CD14-positive monocyte (primary cell): ENCODE data around the gene ISY1. TPM values are rescaled to one million over a fixed set of nuclear protein-coding genes. Genes with fewer than 3 reads are reported as not detected.
A peak's percentile ranks its signal among the peaks of the same experiment; 100 is the strongest.

Source experiments
- DNase-seq, 3 donors: peaks; one replicate each; pipeline ENCODE4 v3.0.0-alpha.2; 2011 to 2022
- H2AFZ ChIP-seq: 2 replicates; pipeline ENCODE4 v1.6.0; 2012; ENCODE audit warnings: mild to moderate bottlenecking, low read depth, low read length, inconsistent platforms; ENCODE audit not compliant: insufficient read depth, poor library complexity, severe bottlenecking
- H3K27ac ChIP-seq, 2 donors: 1 replicate in 1 of 2; 2 replicates in 1 of 2; pipeline ENCODE4 v1.5.1; 2012 to 2013; ENCODE audit warnings: low read length in 2 of 2, control low read depth in 1 of 2, inconsistent platforms in 1 of 2, low read depth in 1 of 2, mild to moderate bottlenecking in 1 of 2
- H3K27me3 ChIP-seq, 2 donors: one replicate each; pipeline versions ENCODE4 v1.6.0 to v1.6.1; 2011 to 2013; ENCODE audit warnings: low read length in 2 of 2; ENCODE audit not compliant: control insufficient read depth in 2 of 2, insufficient read depth in 2 of 2
- H3K36me3 ChIP-seq, 2 donors: replicated peaks in 1 of 2; 1 replicate in 1 of 2; 2 replicates in 1 of 2; pipeline versions ENCODE4 v1.5.1 to v1.6.1; 2012 to 2013; ENCODE audit warnings: low read length in 2 of 2, control low read depth in 1 of 2, inconsistent platforms in 1 of 2, mild to moderate bottlenecking in 1 of 2; ENCODE audit not compliant: insufficient read depth in 2 of 2, control insufficient read depth in 1 of 2
- H3K4me1 ChIP-seq, 2 donors: 1 replicate in 1 of 2; 2 replicates in 1 of 2; pipeline versions ENCODE4 v1.5.1 to v1.6.1; 2012 to 2013; ENCODE audit warnings: low read length in 2 of 2, control low read depth in 1 of 2, inconsistent platforms in 1 of 2, mild to moderate bottlenecking in 1 of 2, moderate library complexity in 1 of 2; ENCODE audit not compliant: insufficient read depth in 2 of 2, control insufficient read depth in 1 of 2
- H3K4me2 ChIP-seq: replicated peaks from 2 replicates; pipeline ENCODE3; 2012; ENCODE audit warnings: low read length, moderate library complexity, mild to moderate bottlenecking; ENCODE audit not compliant: poor library complexity, severe bottlenecking; ENCODE audit errors: extremely low read depth
- H3K4me3 ChIP-seq, 3 experiments: fragments of 200-600 bp in 1 of 3; sonication (generic) in 1 of 3; replicated peaks in 1 of 3; 1 replicate in 2 of 3; 2 replicates in 1 of 3; pipeline ENCODE4 v1.5.1; 2011 to 2013; ENCODE audit warnings: low read length in 3 of 3, mild to moderate bottlenecking in 3 of 3, control low read depth in 2 of 3, low read depth in 2 of 3, inconsistent platforms in 1 of 3, moderate library complexity in 1 of 3
- H3K79me2 ChIP-seq: 2 replicates; pipeline ENCODE4 v1.6.0; 2012; ENCODE audit warnings: mild to moderate bottlenecking, control low read depth, inconsistent platforms, low read length, moderate library complexity; ENCODE audit not compliant: insufficient read depth
- H3K9ac ChIP-seq: 2 replicates; pipeline ENCODE4 v1.6.0; 2017; ENCODE audit warnings: low read length, mild to moderate bottlenecking; ENCODE audit not compliant: insufficient read depth, poor library complexity, severe bottlenecking
- H3K9me3 ChIP-seq, 2 donors: replicated peaks in 1 of 2; 1 replicate in 1 of 2; 2 replicates in 1 of 2; pipeline versions ENCODE4 v1.5.1 to v1.6.1; 2012 to 2013; ENCODE audit warnings: low read length in 2 of 2, control low read depth in 1 of 2; ENCODE audit not compliant: control insufficient read depth in 1 of 2, insufficient read depth in 1 of 2
- H4K20me1 ChIP-seq: 2 replicates; pipeline ENCODE4 v1.6.0; 2012; ENCODE audit warnings: mild to moderate bottlenecking, low read length, control low read depth, moderate library complexity; ENCODE audit not compliant: insufficient read depth
- H3K27ac Mint-ChIP-seq, 7 donors: one replicate each; pipeline ENCODE4 v1.8.0; 2020; ENCODE audit warnings: mild to moderate bottlenecking in 7 of 7, mixed read lengths in 7 of 7, moderate library complexity in 6 of 7, inconsistent platforms in 2 of 7
- H3K27me3 Mint-ChIP-seq, 3 donors: one replicate each; pipeline ENCODE4 v1.8.0; 2021 to 2022; ENCODE audit warnings: low read depth in 3 of 3, mild to moderate bottlenecking in 3 of 3, mixed read lengths in 3 of 3, moderate library complexity in 3 of 3, inconsistent platforms in 1 of 3
- H3K36me3 Mint-ChIP-seq, 2 donors: one replicate each; pipeline ENCODE4 v1.8.0; 2020; ENCODE audit warnings: mixed read lengths in 2 of 2, inconsistent platforms in 1 of 2, mild to moderate bottlenecking in 1 of 2
- H3K4me1 Mint-ChIP-seq: one replicate; pipeline ENCODE4 v1.8.0; 2020; ENCODE audit warnings: mild to moderate bottlenecking, mixed read lengths
- H3K4me3 Mint-ChIP-seq, 2 donors: one replicate each; pipeline ENCODE4 v1.8.0; 2020; ENCODE audit warnings: mild to moderate bottlenecking in 2 of 2, mixed read lengths in 2 of 2, moderate library complexity in 1 of 2
- H3K9me3 Mint-ChIP-seq, 7 donors: one replicate each; pipeline ENCODE4 v1.8.0; 2020 to 2022; ENCODE audit warnings: mixed read lengths in 7 of 7, mild to moderate bottlenecking in 6 of 7, moderate library complexity in 6 of 7, inconsistent platforms in 2 of 7
- CTCF ChIP-seq: fragments of 200-600 bp; IDR thresholded peaks from one replicate; pipeline ENCODE4 v1.8.0; 2022; ENCODE audit warnings: antibody characterized with exemption, mild to moderate bottlenecking
- WGBS: methylation state at CpG from one replicate; pipeline ENCODE4 v1.1.5; 2013; ENCODE audit warnings: missing lambda C conversion rate; ENCODE audit not compliant: insufficient coverage; 5-methylcytosine and 5-hydroxymethylcytosine counted together
- intact Hi-C, 2 donors: fragments of 100-400 bp; cut with micrococcal nuclease; formaldehyde crosslinking; loops; one replicate each; pipeline versions ENCODE4 v1.15.0 to v1.15.1; 2023
- polyA plus RNA-seq, 3 donors: library from polyadenylated mRNA; depleted of rRNA in 1 of 3; unstranded in 2 of 3; stranded (reverse) in 1 of 3; fragments of 300-500 nt in 2 of 3; fragments of >200 nt in 1 of 3; fragmentation: Illumina TruSeq in 2 of 3; gene quantifications; 1 replicate in 2 of 3; 2 replicates in 1 of 3; pipeline ENCODE4 v1.2.3, GENCODE V29; 2012 to 2021

The ISY1 gene
- polyA plus RNA-seq, 3 donors: 25.2 to 70.7 (median 67.9) TPM

GRCh38 chr3:129121016-129121791, 39.7 kb downstream of the ISY1 start:
- H3K36me3 Mint-ChIP-seq: peaks cover 34 to 45% of the 10 kb centered on the region in 2 donors
- peak overlapping the region; percentile 41 for H2AFZ ChIP-seq
- H3K9ac ChIP-seq: peak overlapping the region; percentile 93
- WGBS: 0% methylated on average over 70 of the region's 80 CpGs
- peak; percentile 26 to 42 (median 34) for DNase-seq
- H3K4me3 ChIP-seq: peak overlapping the region; percentile 83 to 96 (median 94)
- H3K27ac ChIP-seq: peak overlapping the region; percentile 92 to 95
- peaks cover 62% of the 10 kb centered on the region for H4K20me1 ChIP-seq
- peaks cover 42% of the 10 kb centered on the region for H3K79me2 ChIP-seq
- peak overlapping the region; percentile 87 to 90 for H3K4me3 Mint-ChIP-seq
- H3K27me3 ChIP-seq: no peaks in the 10 kb centered on the region
- peak overlapping the region; percentile 92 for H3K4me2 ChIP-seq
- H3K4me1 ChIP-seq: peaks cover 36 to 46% of the 10 kb centered on the region in 2 donors
- H3K9me3 ChIP-seq: no peaks in the 10 kb centered on the region
- H3K27ac Mint-ChIP-seq: peak overlapping the region; percentile 84 to 96 (median 92)
- H3K36me3 ChIP-seq: peaks cover 15 to 36% of the 10 kb centered on the region in 2 donors
- intact Hi-C loops: no loop called here
- peaks cover 53% of the 10 kb centered on the region for H3K4me1 Mint-ChIP-seq
- peaks cover 6 to 12% (median 8%) of the 10 kb centered on the region in 3 donors for H3K27me3 Mint-ChIP-seq
- peaks cover 0 to 4% (median 0%) of the 10 kb centered on the region in 7 donors for H3K9me3 Mint-ChIP-seq
- no peak for TF ChIP-seq CTCF

- peaks cover 36 to 48% of the 10 kb centered on the region in 2 donors for H3K4me1 ChIP-seq
- H3K36me3 ChIP-seq: peaks cover 21 to 38% of the 10 kb centered on the region in 2 donors
- H3K9me3 ChIP-seq: no peaks in the 10 kb centered on the region
- peak; percentile 89 to 94 (median 92) for DNase-seq
- TF ChIP-seq CTCF: no peak
- H3K27me3 ChIP-seq: no peaks in the 10 kb centered on the region
- peak overlapping the region; percentile 93 for H3K9ac ChIP-seq
- H3K4me1 Mint-ChIP-seq: peaks cover 54% of the 10 kb centered on the region
- peaks cover 68% of the 10 kb centered on the region for H4K20me1 ChIP-seq
- peaks cover 3 to 9% (median 4%) of the 10 kb centered on the region in 3 donors for H3K27me3 Mint-ChIP-seq
- H3K4me3 Mint-ChIP-seq: peak overlapping the region; percentile 87 to 90
- H3K4me2 ChIP-seq: peak overlapping the region; percentile 92
- peak overlapping the region; percentile 92 to 95 for H3K27ac ChIP-seq
- intact Hi-C loops: no loop called here
- peaks cover 49% of the 10 kb centered on the region for H3K79me2 ChIP-seq
- H2AFZ ChIP-seq: peak overlapping the region; percentile 41
- peak overlapping the region; percentile 83 to 96 (median 94) for H3K4me3 ChIP-seq
- WGBS: 2% methylated on average over 12 of the region's 18 CpGs
- peaks cover 34 to 39% of the 10 kb centered on the region in 2 donors for H3K36me3 Mint-ChIP-seq
- H3K27ac Mint-ChIP-seq: peak overlapping the region; percentile 84 to 96 (median 92)
- peaks cover 0 to 4% (median 0%) of the 10 kb centered on the region in 7 donors for H3K9me3 Mint-ChIP-seq
Measured at GRCh38 chr3:129120254-129121004, 40.4 kb downstream of the ISY1 start.
